ENCODE measurements around the gene AGBL5. TPM values are rescaled to one million over a fixed set of nuclear protein-coding genes. Genes with fewer than 3 reads are reported as not detected.

AGBL5 gene
- total and polyA plus RNA-seq, 8 donors: 7.8 to 29.0 (median 12.2) TPM

GRCh38 chr2:27016801-27017325, 34.6 kb upstream of the AGBL5 start:
- Histone ChIP-seq H3K27ac (no peak overlapping the region), H3K36me3 (peaks cover 0 to 1% (median 0%) of the 10 kb centered on the region in 4 donors), H3K4me1 (peaks cover 0 to 55% (median 34%) of the 10 kb centered on the region in 4 donors), H3K4me3 (no peak overlapping the region), H3K27me3 (no peaks in the 10 kb centered on the region), H3K9me3 (no peaks in the 10 kb centered on the region)
- TF ChIP-seq EP300 (IDR thresholded peaks at IDR 0.05) (no peak), CTCF (IDR thresholded peaks at IDR 0.05) (peak in 5 of 7 experiments; percentile 43 to 81 (median 73)), POLR2A (IDR thresholded peaks at IDR 0.05) (no peak)
- intact Hi-C loops (cut with DNase I; ENCODE audit: low total_unique reads): loop anchor here (5.0 kb wide), 1 partner anchor 50 kb away; no protein-coding TSS in a partner anchor
- DNase-seq: peak; percentile 66 to 79
- 61 to 65% (median 64%) methylated on average over 2 to 3 of the region's 3 CpGs for WGBS, 5 donors

- peaks cover 4 to 14% (median 11%) of the 10 kb centered on the region in 4 donors for H3K36me3 ChIP-seq
- no peaks in the 10 kb centered on the region for H3K9me3 ChIP-seq
- peaks cover 0 to 56% (median 36%) of the 10 kb centered on the region in 4 donors for H3K4me1 ChIP-seq
- TF ChIP-seq POLR2AphosphoS5 (IDR thresholded peaks at IDR 0.05) (no peak), POLR2A (IDR thresholded peaks at IDR 0.05) (no peak), EP300 (IDR thresholded peaks at IDR 0.05) (no peak), CTCF (IDR thresholded peaks at IDR 0.05) (no peak)
- 86 to 96% (median 92%) methylated on average over 3 of the region's 3 CpGs for WGBS, 5 donors
- no peak overlapping the region for H3K27ac ChIP-seq
- H3K4me3 ChIP-seq: no peak overlapping the region
- no peak for DNase-seq
- H3K27me3 ChIP-seq: no peaks in the 10 kb centered on the region
- intact Hi-C loops (cut with DNase I; ENCODE audit: low total_unique reads): loop anchor here (5.0 kb wide), 1 partner anchor 51 kb away; no protein-coding TSS in a partner anchor
These were observed 33.3 kb upstream of the AGBL5 start for GRCh38 chr2:27018142-27018541.

- intact Hi-C loops (cut with DNase I; ENCODE audit: low total_unique reads): loop anchor here (5.0 kb wide), 1 partner anchor 52 kb away; no protein-coding TSS in a partner anchor
- TF ChIP-seq POLR2AphosphoS5 (IDR thresholded peaks at IDR 0.05) (no peak), CTCF (IDR thresholded peaks at IDR 0.05) (no peak), EP300 (IDR thresholded peaks at IDR 0.05) (no peak), POLR2A (IDR thresholded peaks at IDR 0.05) (no peak)
- no peak for DNase-seq
These were observed 32.0 kb upstream of the AGBL5 start for GRCh38 chr2:27019459-27019858.

GRCh38 chr2:27019931-27020855, 31.3 kb upstream of the AGBL5 start:
- H3K27ac ChIP-seq: peak overlapping the region in 2 of 5 donors; percentile 18 to 32
- peaks cover 0 to 47% (median 31%) of the 10 kb centered on the region in 4 donors for H3K4me1 ChIP-seq
- peak; percentile 40 to 44 for DNase-seq
- H3K27me3 ChIP-seq: no peaks in the 10 kb centered on the region
- intact Hi-C loops (cut with DNase I; ENCODE audit: low total_unique reads): loop anchor here (5.0 kb wide), 1 partner anchor 53 kb away; no protein-coding TSS in a partner anchor
- H3K4me3 ChIP-seq: no peak overlapping the region
- H3K36me3 ChIP-seq: peaks cover 16 to 35% (median 32%) of the 10 kb centered on the region in 4 donors
- 47 to 59% (median 51%) methylated on average over 9 of the region's 9 CpGs for whole genome bisulfite sequencing, 5 donors
- peak in 1 of 3 donors; percentile 19 for TF ChIP-seq POLR2AphosphoS5 (IDR thresholded peaks at IDR 0.05)
- no peak for TF ChIP-seq EP300 (IDR thresholded peaks at IDR 0.05)
- no peaks in the 10 kb centered on the region for H3K9me3 ChIP-seq

More at GRCh38 chr2:27019459-27019858, 32.0 kb upstream of the AGBL5 start:
- peaks cover 16 to 27% (median 25%) of the 10 kb centered on the region in 4 donors for H3K36me3 ChIP-seq
- H3K27me3 ChIP-seq: no peaks in the 10 kb centered on the region
- H3K27ac ChIP-seq: no peak overlapping the region
- H3K4me3 ChIP-seq: no peak overlapping the region
- peaks cover 0 to 54% (median 35%) of the 10 kb centered on the region in 4 donors for H3K4me1 ChIP-seq
- 87 to 96% (median 94%) methylated on average over 9 of the region's 9 CpGs for WGBS, 5 donors
- H3K9me3 ChIP-seq: no peaks in the 10 kb centered on the region

Measured in stomach (tissue), 9 donors.